ENCODE results near the gene TNFRSF21. TPM values are rescaled to one million over a fixed set of nuclear protein-coding genes. Genes with fewer than 3 reads are reported as not detected.

Gene TNFRSF21
- total RNA-seq, 2 experiments from 2014 or later, result 0.27 TPM

DNA sequence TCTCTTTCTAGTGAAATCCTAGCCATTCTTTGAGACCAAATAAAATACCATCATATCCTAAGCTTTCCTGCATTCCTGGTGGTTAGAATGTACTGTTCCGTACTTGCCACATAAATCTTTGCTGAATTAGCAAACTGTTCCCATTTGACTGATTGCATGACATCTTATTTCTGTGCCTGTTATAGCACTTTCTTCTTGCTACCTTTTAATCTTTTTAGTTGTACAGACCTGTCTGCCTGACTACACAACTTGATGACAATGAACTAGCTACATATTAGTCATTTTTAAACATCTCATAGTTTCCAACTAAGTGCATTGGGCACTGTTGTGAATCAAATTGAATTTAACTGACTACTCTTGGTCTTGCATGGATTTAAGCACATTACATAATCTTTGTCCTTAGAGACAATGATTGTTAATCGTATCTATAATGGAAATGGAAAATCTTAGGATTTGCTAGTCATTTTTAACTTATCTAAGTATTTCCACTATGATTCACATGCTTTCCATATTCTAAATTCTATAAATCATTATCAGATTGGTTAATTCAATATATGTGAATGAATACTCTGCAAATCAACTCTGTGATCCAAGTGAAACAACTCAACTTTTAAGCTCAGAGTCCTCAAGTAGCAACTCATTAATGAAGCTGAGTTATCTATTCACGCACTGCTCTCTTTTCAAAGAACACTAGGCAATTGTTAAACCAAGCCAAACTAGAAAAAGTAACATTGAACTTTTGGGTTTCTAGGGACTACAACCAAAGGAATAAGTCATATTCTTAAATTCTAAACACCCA is 109.0 kb downstream of the TNFRSF21 start:
- POLR2A ChIA-PET, result no interaction called here
- Mint-ChIP-seq H3K4me3 (no peak overlapping the region), H3K36me3 (ENCODE audit: low read depth) (no peaks in the 10 kb centered on the region), H3K27me3 (peaks cover 5% of the 10 kb centered on the region), H3K27ac (no peak overlapping the region), H3K9me3 (peaks cover 4% of the 10 kb centered on the region), H3K4me1 (peaks cover 34% of the 10 kb centered on the region)
- no peak for DNase-seq
- CTCF ChIA-PET, result no interaction called here

DNA sequence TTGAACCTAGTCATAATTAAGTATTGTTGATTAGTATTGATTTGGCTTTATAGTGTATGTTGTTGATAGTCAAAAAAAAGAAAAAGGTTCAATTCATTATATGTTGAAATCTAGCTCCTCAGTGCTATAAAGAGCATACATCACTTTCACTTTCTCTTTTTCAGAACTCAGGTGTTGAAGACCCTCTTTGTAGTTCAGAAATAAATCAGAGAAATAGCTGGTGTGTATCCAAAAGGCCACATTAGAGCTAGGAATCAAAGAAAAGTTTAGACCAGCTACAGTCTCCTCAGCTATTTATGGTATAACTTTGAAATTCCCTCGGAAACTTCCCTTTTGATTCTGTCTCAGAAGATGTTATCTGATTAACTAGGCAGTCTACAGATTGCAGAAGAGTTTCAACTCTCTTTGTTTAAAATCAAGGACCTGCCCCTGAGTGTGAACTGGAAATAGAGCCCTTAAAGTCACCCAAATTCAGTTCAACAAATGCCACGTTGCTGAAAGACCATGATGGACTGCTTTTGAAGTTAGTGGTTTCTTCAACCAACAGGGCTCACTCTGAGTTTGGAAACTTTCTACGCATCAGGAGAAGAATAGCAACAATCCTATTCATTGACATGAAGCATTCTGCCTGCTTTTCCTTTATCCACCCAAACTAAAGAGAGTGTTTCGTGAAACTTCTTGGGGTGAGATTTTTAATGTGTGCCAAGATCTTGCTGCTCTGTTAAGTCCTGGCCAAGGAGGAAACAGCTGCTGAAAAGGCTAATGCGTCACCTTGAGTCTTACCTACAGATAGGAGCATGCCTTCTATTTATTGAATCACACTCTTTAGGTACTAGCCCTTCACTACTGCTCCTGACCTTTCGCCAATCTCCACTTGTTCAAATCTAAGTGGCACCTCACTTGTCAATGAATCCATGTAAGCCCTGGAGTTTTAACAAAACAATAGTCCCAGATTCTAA is 111.7 kb downstream of the TNFRSF21 start:
- ChIA-PET POLR2A (interaction anchor here (0.6 kb wide), 1 partner anchor 9 kb away, joined by 3 read pairs; no protein-coding TSS in a partner anchor), CTCF (interaction anchor here (1.0 kb wide), 1 partner anchor 42 kb away, joined by 3 read pairs; no protein-coding TSS in a partner anchor)
- H3K4me1 Mint-ChIP-seq, result peaks cover 15% of the 10 kb centered on the region
- peak overlapping the region; percentile 43 for H3K4me3 Mint-ChIP-seq
- no peak for DNase-seq
- no peaks in the 10 kb centered on the region for H3K36me3 Mint-ChIP-seq (ENCODE audit: low read depth)
- peaks cover 5% of the 10 kb centered on the region for H3K27me3 Mint-ChIP-seq
- peak overlapping the region; percentile 79 for H3K27ac Mint-ChIP-seq
- peaks cover 4% of the 10 kb centered on the region for H3K9me3 Mint-ChIP-seq

DNA sequence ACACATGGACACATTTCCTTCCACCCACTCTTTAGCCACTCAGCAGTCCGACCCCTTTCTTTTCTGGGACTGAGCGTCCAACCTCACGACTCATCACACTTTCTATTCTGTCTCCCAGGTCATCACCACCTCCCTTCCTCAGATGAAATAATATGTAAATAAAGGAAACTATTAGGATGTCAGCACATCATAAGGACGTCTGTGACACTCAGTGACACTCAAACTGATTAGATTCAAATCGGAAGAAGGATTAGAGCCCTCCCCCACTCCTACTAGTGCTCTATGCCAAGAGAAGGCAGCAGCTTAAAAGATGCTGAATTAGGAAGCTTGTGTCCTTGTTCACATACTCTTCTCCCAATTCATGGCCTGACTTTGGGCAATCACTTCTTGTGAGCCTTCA is 113.6 kb downstream of the TNFRSF21 start:
- Mint-ChIP-seq H3K9me3 (peaks cover 4% of the 10 kb centered on the region), H3K27ac (no peak overlapping the region), H3K36me3 (ENCODE audit: low read depth) (no peaks in the 10 kb centered on the region), H3K27me3 (peaks cover 5% of the 10 kb centered on the region), H3K4me1 (peaks cover 10% of the 10 kb centered on the region), H3K4me3 (no peak overlapping the region)
- ChIA-PET POLR2A (no interaction called here), CTCF (no interaction called here)
- DNase-seq, result no peak

DNA sequence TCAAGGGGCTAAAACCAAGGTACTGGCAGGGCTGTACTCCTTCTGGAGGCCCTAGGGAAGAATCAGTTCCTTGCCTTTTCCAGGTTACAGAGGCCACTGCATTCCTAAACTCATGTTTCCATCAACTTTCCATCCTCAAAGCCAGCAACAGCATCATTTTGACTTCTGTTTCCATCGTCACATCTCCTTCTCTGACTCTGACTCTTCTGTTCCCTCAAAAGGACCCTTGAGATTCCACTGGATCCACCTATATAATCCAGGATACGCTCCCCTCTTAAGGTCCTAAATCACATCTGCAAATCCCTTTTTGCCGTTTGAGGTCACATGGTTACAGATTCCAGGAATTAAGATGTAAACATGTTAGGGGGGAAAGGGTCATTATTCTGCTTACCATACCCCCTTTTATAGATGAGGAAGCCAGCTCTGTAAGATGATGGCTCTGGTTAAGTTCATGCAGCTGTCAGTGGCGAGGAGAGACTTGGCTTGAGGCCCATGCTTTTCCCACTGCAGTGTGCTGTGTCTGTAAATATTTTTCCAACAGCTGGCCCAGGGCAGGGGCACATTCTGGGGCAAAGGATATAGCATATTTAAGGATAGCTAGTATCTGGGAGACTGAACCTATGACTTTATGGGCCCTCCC is 114.6 kb downstream of the TNFRSF21 start:
- H3K27me3 Mint-ChIP-seq, result peaks cover 5% of the 10 kb centered on the region
- H3K4me3 Mint-ChIP-seq, result no peak overlapping the region
- no peaks in the 10 kb centered on the region for H3K36me3 Mint-ChIP-seq (ENCODE audit: low read depth)
- peaks cover 10% of the 10 kb centered on the region for H3K4me1 Mint-ChIP-seq
- CTCF ChIA-PET, result no interaction called here
- DNase-seq, result no peak
- H3K27ac Mint-ChIP-seq, result no peak overlapping the region
- H3K9me3 Mint-ChIP-seq, result peaks cover 4% of the 10 kb centered on the region
- POLR2A ChIA-PET, result no interaction called here

DNA sequence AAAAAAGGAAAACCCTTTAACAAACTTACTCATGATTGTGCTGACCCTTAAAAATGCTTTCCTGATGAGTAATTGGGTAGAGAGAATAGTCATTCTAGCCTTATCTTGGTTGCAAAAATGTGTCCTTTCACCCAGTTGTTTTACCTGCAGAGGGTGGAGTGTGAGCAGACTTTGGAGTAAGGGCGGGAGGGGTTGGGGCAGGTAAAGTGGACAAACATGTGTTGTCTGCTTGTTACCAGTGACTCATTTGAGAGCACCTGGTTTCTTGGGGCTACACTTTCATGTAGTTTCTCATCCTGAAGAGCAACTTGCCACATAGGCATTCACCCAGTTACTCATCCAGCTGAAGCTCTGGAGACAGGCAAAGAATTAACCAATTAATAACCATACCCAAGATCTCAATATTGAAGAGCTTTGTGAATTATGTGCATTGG is 121.1 kb downstream of the TNFRSF21 start:
- no peak overlapping the region for H3K4me3 Mint-ChIP-seq
- H3K36me3 Mint-ChIP-seq (ENCODE audit: low read depth), result no peaks in the 10 kb centered on the region
- ChIA-PET CTCF (no interaction called here), POLR2A (interaction anchor here (0.6 kb wide), 1 partner anchor 9 kb away, joined by 3 read pairs; no protein-coding TSS in a partner anchor)
- DNase-seq, result no peak
- no peaks in the 10 kb centered on the region for H3K9me3 Mint-ChIP-seq
- H3K4me1 Mint-ChIP-seq, result no peaks in the 10 kb centered on the region
- no peak overlapping the region for H3K27ac Mint-ChIP-seq
- peaks cover 6% of the 10 kb centered on the region for H3K27me3 Mint-ChIP-seq

DNA sequence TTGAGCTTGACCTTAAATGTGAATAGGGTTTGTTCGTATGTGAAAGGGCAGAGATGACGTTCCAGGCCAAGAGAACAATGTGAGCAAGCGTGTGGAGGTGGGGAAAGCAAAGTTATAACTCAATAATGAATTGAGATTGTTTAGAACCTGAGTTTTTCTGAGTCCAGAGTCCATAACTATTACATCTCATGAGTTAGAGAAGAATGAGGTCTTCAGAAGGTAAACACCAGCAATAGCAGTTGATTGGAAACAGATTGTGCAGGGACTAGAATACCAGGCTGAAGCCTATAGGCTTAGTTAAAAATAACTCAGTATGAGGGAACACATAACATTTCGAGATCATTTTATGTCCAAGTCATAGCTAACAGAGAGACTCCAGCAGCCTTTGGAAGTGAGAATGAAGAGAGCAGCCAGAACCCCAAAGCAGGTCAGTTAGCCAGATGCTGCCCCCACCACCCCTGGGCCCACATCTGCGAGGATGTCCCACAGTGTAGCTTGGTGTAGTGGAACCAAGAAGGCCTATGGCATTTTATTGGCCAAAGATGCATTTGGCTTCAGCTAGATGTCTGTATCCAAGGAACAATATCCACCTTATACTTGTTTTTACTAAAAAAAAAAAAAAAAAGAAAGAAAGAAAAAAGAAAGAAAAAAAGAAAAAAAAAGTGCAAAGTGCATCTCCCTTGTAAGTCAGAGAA is 121.7 kb downstream of the TNFRSF21 start:
- Mint-ChIP-seq H3K9me3 (no peaks in the 10 kb centered on the region), H3K4me3 (no peak overlapping the region), H3K27ac (no peak overlapping the region), H3K36me3 (ENCODE audit: low read depth) (no peaks in the 10 kb centered on the region), H3K27me3 (peaks cover 6% of the 10 kb centered on the region), H3K4me1 (no peaks in the 10 kb centered on the region)
- DNase-seq, result no peak
- ChIA-PET CTCF (no interaction called here), POLR2A (interaction anchor here (0.6 kb wide), 1 partner anchor 10 kb away, joined by 3 read pairs; no protein-coding TSS in a partner anchor)

DNA sequence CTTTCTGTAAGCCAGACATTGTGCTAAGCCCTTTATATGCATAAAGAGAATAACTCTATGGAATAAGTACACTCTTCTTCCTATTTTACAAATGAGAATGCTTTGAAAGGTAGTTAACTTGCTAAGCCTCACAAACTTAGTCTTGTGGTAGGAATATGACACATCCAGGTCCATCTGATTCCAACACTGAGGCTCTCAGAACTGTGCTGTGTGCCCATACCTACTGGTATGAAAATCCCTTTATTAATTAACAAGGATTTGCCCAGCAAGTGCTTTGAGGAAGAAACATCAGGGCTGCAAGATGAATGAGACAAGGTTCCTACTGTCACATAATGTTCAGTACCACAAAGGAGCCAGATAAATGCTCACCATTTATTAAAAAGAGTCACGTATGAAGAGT is 122.6 kb downstream of the TNFRSF21 start:
- CTCF ChIA-PET, result no interaction called here
- Mint-ChIP-seq H3K9me3 (no peaks in the 10 kb centered on the region), H3K4me3 (no peak overlapping the region), H3K36me3 (ENCODE audit: low read depth) (no peaks in the 10 kb centered on the region), H3K4me1 (no peaks in the 10 kb centered on the region), H3K27me3 (peaks cover 6% of the 10 kb centered on the region), H3K27ac (no peak overlapping the region)
- POLR2A ChIA-PET, result no interaction called here
- DNase-seq, result no peak

DNA sequence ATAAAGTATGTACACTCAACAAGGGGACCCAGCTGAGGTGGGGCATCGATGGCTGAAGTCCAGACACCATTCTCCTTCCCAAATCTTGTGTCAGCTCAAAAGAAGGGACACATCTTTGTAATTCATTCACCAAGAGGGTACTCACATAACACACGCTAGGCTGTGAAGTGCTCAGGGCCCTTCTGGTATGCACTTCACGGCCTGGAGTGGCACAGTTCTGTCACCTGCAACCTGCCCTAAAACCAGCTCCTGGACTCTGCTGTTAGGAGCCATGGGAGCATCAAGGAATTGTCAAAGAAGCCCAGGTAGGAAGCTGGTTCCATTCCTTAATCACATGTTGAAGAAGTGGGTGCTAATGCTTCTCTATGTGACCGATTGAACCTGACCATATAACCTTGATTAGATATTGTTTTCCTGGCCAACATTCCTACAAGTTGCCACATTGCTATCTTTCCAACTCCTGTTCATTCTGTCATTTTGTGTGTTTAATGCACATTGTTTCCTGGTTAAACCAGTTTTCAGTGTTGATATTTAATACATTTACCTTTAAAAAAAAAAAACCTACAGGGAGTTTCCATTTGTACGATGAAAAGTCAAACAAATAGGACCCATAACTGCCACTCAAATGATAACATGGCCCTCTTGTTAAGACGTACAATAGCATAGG is 127.3 kb downstream of the TNFRSF21 start:
- H3K9me3 Mint-ChIP-seq, result no peaks in the 10 kb centered on the region
- no peak overlapping the region for H3K27ac Mint-ChIP-seq
- POLR2A ChIA-PET, result no interaction called here
- no peak overlapping the region for H3K4me3 Mint-ChIP-seq
- H3K36me3 Mint-ChIP-seq (ENCODE audit: low read depth), result no peaks in the 10 kb centered on the region
- H3K27me3 Mint-ChIP-seq, result peaks cover 6% of the 10 kb centered on the region
- CTCF ChIA-PET, result no interaction called here
- no peak for DNase-seq
- no peaks in the 10 kb centered on the region for H3K4me1 Mint-ChIP-seq

DNA sequence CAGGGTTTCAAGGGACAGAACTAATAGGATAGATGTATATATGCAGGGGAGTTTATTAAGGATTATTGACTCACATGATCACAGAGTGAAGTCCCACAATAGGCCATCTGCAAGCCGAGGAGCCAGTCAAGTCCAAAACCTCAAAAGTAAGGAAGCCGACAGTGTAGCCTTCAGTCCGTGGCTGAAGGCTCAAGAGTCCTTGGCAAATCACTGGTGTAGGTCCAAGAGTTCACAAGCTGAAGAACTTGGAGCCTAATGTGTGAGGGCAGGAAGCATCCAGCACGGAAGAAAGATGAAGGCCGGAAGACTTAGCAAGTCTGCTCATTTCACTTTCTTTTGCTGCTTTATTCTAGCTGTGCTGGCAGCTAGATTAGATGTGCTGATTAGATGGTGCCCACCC is 128.0 kb downstream of the TNFRSF21 start:
- H3K4me3 Mint-ChIP-seq, result no peak overlapping the region
- no peaks in the 10 kb centered on the region for H3K36me3 Mint-ChIP-seq (ENCODE audit: low read depth)
- no peaks in the 10 kb centered on the region for H3K4me1 Mint-ChIP-seq
- ChIA-PET CTCF (no interaction called here), POLR2A (no interaction called here)
- H3K27me3 Mint-ChIP-seq, result peaks cover 6% of the 10 kb centered on the region
- no peak for DNase-seq
- H3K9me3 Mint-ChIP-seq, result no peaks in the 10 kb centered on the region
- H3K27ac Mint-ChIP-seq, result no peak overlapping the region

Other genes with a start within 250 kb of the TNFRSF21 start
- 10 to 100 TPM; 35.1 to 40.3 TPM for gene CD2AP, start 167.9 kb upstream of the TNFRSF21 start, total RNA-seq

Data from activated CD4-positive, alpha-beta T cell treated with anti-CD3 and anti-CD28 coated beads, Interleukin-2, amount 10 ng/mL, durations not matched to agents 7 days and 5 days (primary cell).